Measurements from ENCODE around the gene ZNF280A. TPM values are rescaled to one million over a fixed set of nuclear protein-coding genes. Genes with fewer than 3 reads are reported as not detected.
A peak's percentile ranks its signal among the peaks of the same experiment; 100 is the strongest.

Gene ZNF280A
- total RNA-seq, 2 donors from 2014 or later = not detected

- Histone ChIP-seq H3K9me3 (peaks cover 0 to 29% of the 10 kb centered on the region in 2 donors), H3K4me3 (no peak overlapping the region), H3K27me3 (no peaks in the 10 kb centered on the region), H3K27ac (no peak overlapping the region), H3K36me3 (no peaks in the 10 kb centered on the region), H3K4me1 (no peaks in the 10 kb centered on the region)
- TF ChIP-seq CTCF (IDR thresholded peaks at IDR 0.05) = no peak
- DNase-seq (ENCODE audit: low spot score) = no peak
Measured at GRCh38 chr22:22464541-22465054, 55.5 kb downstream of the ZNF280A start.

GRCh38 chr22:22463855-22464540 lies 56.1 kb downstream of the ZNF280A start:
- no peak overlapping the region for H3K27ac ChIP-seq
- no peaks in the 10 kb centered on the region for H3K4me1 ChIP-seq
- no peak for DNase-seq (ENCODE audit: low spot score)
- H3K9me3 ChIP-seq = peaks cover 0 to 29% of the 10 kb centered on the region in 2 donors
- no peak overlapping the region for H3K4me3 ChIP-seq
- no peaks in the 10 kb centered on the region for H3K27me3 ChIP-seq
- TF ChIP-seq CTCF (IDR thresholded peaks at IDR 0.05) = peak; percentile 56 to 87
- H3K36me3 ChIP-seq = no peaks in the 10 kb centered on the region

Other genes starting within 250 kb of the ZNF280A start
- 1 to 10 TPM; 1.1 to 1.2 TPM for gene ZNF280B, start 11.5 kb downstream of the ZNF280A start, total RNA-seq
- under 1 TPM in 1 of 2 donors, not detected in 1; 0.19 TPM for gene PRAME, start 39.0 kb upstream of the ZNF280A start, total RNA-seq
- gene GGTLC2, start 124.3 kb upstream of the ZNF280A start, total RNA-seq = not detected